HCT116 (cell line): ENCODE measurements around the gene CBLC.

Source experiments
- EGR1 ChIP-seq: IDR thresholded peaks from 2 replicates; pipeline ENCODE4 v1.6.1; 2012; ENCODE audit warnings: low read depth
- EZH2 ChIP-seq: fragments of 200-600 bp; sonication (generic); IDR thresholded peaks from 2 replicates; pipeline ENCODE4 v1.6.1; 2017; ENCODE audit warnings: antibody characterized with exemption, mixed run types
- FOSL1 ChIP-seq: IDR thresholded peaks from 2 replicates; pipeline ENCODE4 v1.6.1; 2012; ENCODE audit warnings: low read depth
- POLR2A ChIP-seq: IDR thresholded peaks from 2 replicates; pipeline ENCODE4 v1.7.0; 2011; ENCODE audit warnings: borderline replicate concordance; ENCODE audit not compliant: insufficient read depth, insufficient read length; ENCODE audit errors: extremely low read depth
- POLR2AphosphoS5 ChIP-seq: IDR thresholded peaks from 2 replicates; pipeline ENCODE4 v1.6.1; 2011; ENCODE audit warnings: mild to moderate bottlenecking, low read depth, low read length, moderate library complexity
- RAD21 ChIP-seq: IDR thresholded peaks from 2 replicates; pipeline ENCODE4 v1.6.1; 2012; ENCODE audit warnings: low read depth, mild to moderate bottlenecking
- SIN3A ChIP-seq: IDR thresholded peaks from 2 replicates; pipeline ENCODE4 v1.6.1; 2012; ENCODE audit warnings: low read depth
- SP1 ChIP-seq: IDR thresholded peaks from 2 replicates; pipeline ENCODE4 v1.6.1; 2012; ENCODE audit warnings: low read depth
- ZNF274 ChIP-seq: fragments of 200-500 bp; sonication (Bioruptor generic); IDR thresholded peaks from 2 replicates; pipeline ENCODE4 v1.6.1; 2014; ENCODE audit warnings: mild to moderate bottlenecking, low read depth, low read length, inconsistent platforms
- TF ChIP-seq, protein P1 (sequence below), 3 experiments: fragments of 200-600 bp in 1 of 3; sonication (generic) in 1 of 3; IDR thresholded peaks in 2 of 3; conservative IDR thresholded peaks in 1 of 3; 2 replicates each; pipeline ENCODE4 v1.5.1; 2012 to 2017; ENCODE audit warnings: low read depth in 2 of 3, low read length in 2 of 3, antibody characterized with exemption in 1 of 3, borderline replicate concordance in 1 of 3, control low read depth in 1 of 3, mild to moderate bottlenecking in 1 of 3, mixed read lengths in 1 of 3, mixed run types in 1 of 3, moderate library complexity in 1 of 3; ENCODE audit not compliant: insufficient read depth in 1 of 3
- TF ChIP-seq, protein P2 (sequence below): IDR thresholded peaks from 2 replicates; pipeline ENCODE4 v1.6.1; 2011; ENCODE audit warnings: mild to moderate bottlenecking, low read length, moderate library complexity; ENCODE audit not compliant: insufficient replicate concordance; ENCODE audit errors: extremely low read depth

GRCh38 chr19:44732235-44733014 is 45.3 kb upstream of the CBLC start:
- TF ChIP-seq ZNF274 (no peak), SP1 (no peak), EGR1 (no peak), POLR2A (no peak), EZH2 (no peak), RAD21 (no peak), FOSL1 (no peak), SIN3A (no peak), POLR2AphosphoS5 (no peak)
- TF ChIP-seq, protein P1, sequence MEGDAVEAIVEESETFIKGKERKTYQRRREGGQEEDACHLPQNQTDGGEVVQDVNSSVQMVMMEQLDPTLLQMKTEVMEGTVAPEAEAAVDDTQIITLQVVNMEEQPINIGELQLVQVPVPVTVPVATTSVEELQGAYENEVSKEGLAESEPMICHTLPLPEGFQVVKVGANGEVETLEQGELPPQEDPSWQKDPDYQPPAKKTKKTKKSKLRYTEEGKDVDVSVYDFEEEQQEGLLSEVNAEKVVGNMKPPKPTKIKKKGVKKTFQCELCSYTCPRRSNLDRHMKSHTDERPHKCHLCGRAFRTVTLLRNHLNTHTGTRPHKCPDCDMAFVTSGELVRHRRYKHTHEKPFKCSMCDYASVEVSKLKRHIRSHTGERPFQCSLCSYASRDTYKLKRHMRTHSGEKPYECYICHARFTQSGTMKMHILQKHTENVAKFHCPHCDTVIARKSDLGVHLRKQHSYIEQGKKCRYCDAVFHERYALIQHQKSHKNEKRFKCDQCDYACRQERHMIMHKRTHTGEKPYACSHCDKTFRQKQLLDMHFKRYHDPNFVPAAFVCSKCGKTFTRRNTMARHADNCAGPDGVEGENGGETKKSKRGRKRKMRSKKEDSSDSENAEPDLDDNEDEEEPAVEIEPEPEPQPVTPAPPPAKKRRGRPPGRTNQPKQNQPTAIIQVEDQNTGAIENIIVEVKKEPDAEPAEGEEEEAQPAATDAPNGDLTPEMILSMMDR (IDR thresholded peaks at IDR 0.05 in 2 of 3, conservative IDR thresholded peaks at IDR 0.05 in 1 of 3; ENCODE audit: borderline replicate concordance in 1 of 3, insufficient read depth in 1 of 3, low read depth in 2 of 3, low read length in 2 of 3) = no peak
- TF ChIP-seq, protein P2, sequence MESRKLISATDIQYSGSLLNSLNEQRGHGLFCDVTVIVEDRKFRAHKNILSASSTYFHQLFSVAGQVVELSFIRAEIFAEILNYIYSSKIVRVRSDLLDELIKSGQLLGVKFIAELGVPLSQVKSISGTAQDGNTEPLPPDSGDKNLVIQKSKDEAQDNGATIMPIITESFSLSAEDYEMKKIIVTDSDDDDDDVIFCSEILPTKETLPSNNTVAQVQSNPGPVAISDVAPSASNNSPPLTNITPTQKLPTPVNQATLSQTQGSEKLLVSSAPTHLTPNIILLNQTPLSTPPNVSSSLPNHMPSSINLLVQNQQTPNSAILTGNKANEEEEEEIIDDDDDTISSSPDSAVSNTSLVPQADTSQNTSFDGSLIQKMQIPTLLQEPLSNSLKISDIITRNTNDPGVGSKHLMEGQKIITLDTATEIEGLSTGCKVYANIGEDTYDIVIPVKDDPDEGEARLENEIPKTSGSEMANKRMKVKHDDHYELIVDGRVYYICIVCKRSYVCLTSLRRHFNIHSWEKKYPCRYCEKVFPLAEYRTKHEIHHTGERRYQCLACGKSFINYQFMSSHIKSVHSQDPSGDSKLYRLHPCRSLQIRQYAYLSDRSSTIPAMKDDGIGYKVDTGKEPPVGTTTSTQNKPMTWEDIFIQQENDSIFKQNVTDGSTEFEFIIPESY = no peak
